Retinal pigment epithelial cell (primary cell): ENCODE results near the gene CHIT1.

ENCODE experiments used
- DNase-seq: peaks from one replicate; pipeline ENCODE4 v3.0.0-alpha.2; 2010; ENCODE audit warnings: low read depth
- H3K4me3 ChIP-seq: 2 replicates; pipeline ENCODE4 v1.5.1; 2011; ENCODE audit warnings: mild to moderate bottlenecking, low read length, control low read depth, moderate library complexity
- CTCF ChIP-seq: conservative IDR thresholded peaks from 2 replicates; pipeline ENCODE4 v1.5.1; 2011; ENCODE audit warnings: low read depth, low read length, control low read depth, inconsistent platforms

The CHIT1 gene

GRCh38 chr1:203206129-203206687 is 23.3 kb downstream of the CHIT1 start:
- no peak for TF ChIP-seq CTCF
- no peak overlapping the region for H3K4me3 ChIP-seq
- DNase-seq = peak; percentile 51

- TF ChIP-seq CTCF = no peak
- no peak for DNase-seq
- no peak overlapping the region for H3K4me3 ChIP-seq
These were observed 24.7 kb downstream of the CHIT1 start for GRCh38 chr1:203204756-203205155.

- H3K4me3 ChIP-seq = no peak overlapping the region
- DNase-seq = no peak
- no peak for TF ChIP-seq CTCF
These were observed 26.8 kb downstream of the CHIT1 start for GRCh38 chr1:203202431-203203245.

GRCh38 chr1:203201516-203202205 is 27.8 kb downstream of the CHIT1 start:
- no peak for DNase-seq
- TF ChIP-seq CTCF = no peak
- H3K4me3 ChIP-seq = no peak overlapping the region

- no peak for TF ChIP-seq CTCF
- no peak overlapping the region for H3K4me3 ChIP-seq
- DNase-seq = no peak
These were observed 28.6 kb downstream of the CHIT1 start for GRCh38 chr1:203200916-203201315.

GRCh38 chr1:203199816-203200571 is 29.5 kb downstream of the CHIT1 start:
- no peak for DNase-seq
- no peak for TF ChIP-seq CTCF
- H3K4me3 ChIP-seq = no peak overlapping the region
